Common myeloid progenitor, CD34-positive (primary cell): ENCODE data around the gene TSACC.

ENCODE experiments used
- CTCF ChIA-PET: fragments of 350-600 bp; sonication (Branson Sonifier 250); formaldehyde crosslinking; loops from one replicate; lab custom pipeline; 2021; ENCODE audit warnings: antibody characterized with exemption; lab: Charles Lee
- POLR2A ChIA-PET: fragments of 350-600 bp; sonication (Branson Sonifier 250); formaldehyde crosslinking; loops from one replicate; lab custom pipeline; 2021; ENCODE audit warnings: antibody characterized with exemption; lab: Charles Lee
- DNase-seq, 3 donors: peaks; one replicate each; pipeline versions ENCODE4 v3.0.0 to v3.0.0-alpha.2; 2013
- H3K27ac ChIP-seq, 2 experiments: 1 replicate in 1 of 2; 2 replicates in 1 of 2; pipeline ENCODE4 v1.7.0; 2013; ENCODE audit warnings: inconsistent platforms in 2 of 2, low read length in 2 of 2, mild to moderate bottlenecking in 2 of 2, low read depth in 1 of 2, moderate library complexity in 1 of 2; ENCODE audit not compliant: severe bottlenecking in 2 of 2, insufficient read depth in 1 of 2, poor library complexity in 1 of 2
- H3K27me3 ChIP-seq, 5 experiments: replicated peaks in 2 of 5; 1 replicate in 3 of 5; 2 replicates in 2 of 5; pipeline versions ENCODE4 v1.6.1 to v1.7.0; 2013; ENCODE audit warnings: low read length in 4 of 5, mild to moderate bottlenecking in 2 of 5, moderate library complexity in 2 of 5, inconsistent platforms in 1 of 5; ENCODE audit not compliant: insufficient read depth in 5 of 5, control insufficient read depth in 4 of 5
- H3K36me3 ChIP-seq, 4 experiments: 1 replicate in 2 of 4; 2 replicates in 2 of 4; pipeline versions ENCODE4 v1.6.1 to v1.7.0; 2013; ENCODE audit warnings: low read length in 3 of 4, control low read depth in 1 of 4, mild to moderate bottlenecking in 1 of 4; ENCODE audit not compliant: control insufficient read depth in 4 of 4, insufficient read depth in 4 of 4
- H3K4me1 ChIP-seq, 4 experiments: 1 replicate in 3 of 4; 2 replicates in 1 of 4; pipeline versions ENCODE4 v1.6.1 to v1.7.1; 2013; ENCODE audit warnings: low read length in 3 of 4, mild to moderate bottlenecking in 3 of 4, control low read depth in 1 of 4, inconsistent platforms in 1 of 4, moderate library complexity in 1 of 4; ENCODE audit not compliant: control insufficient read depth in 4 of 4, insufficient read depth in 4 of 4; ENCODE audit errors: control extremely low read depth in 1 of 4
- H3K4me3 ChIP-seq, 7 experiments: 1 replicate in 4 of 7; 2 replicates in 3 of 7; pipeline versions ENCODE4 v1.5.1 to v1.7.0; 2013; ENCODE audit warnings: mild to moderate bottlenecking in 7 of 7, low read length in 6 of 7, moderate library complexity in 6 of 7, inconsistent platforms in 2 of 7, low read depth in 2 of 7, control low read depth in 1 of 7; ENCODE audit not compliant: insufficient read depth in 4 of 7, control insufficient read depth in 1 of 7; ENCODE audit errors: extremely low read depth in 1 of 7
- H3K9me3 ChIP-seq, 5 experiments: 1 replicate in 4 of 5; 2 replicates in 1 of 5; pipeline versions ENCODE4 v1.6.1 to v1.7.1; 2013; ENCODE audit warnings: low read length in 4 of 5, mild to moderate bottlenecking in 2 of 5, inconsistent platforms in 1 of 5, low read depth in 1 of 5, moderate library complexity in 1 of 5; ENCODE audit not compliant: control insufficient read depth in 4 of 5, insufficient read depth in 2 of 5; ENCODE audit errors: control extremely low read depth in 1 of 5
- WGBS: methylation state at CpG from one replicate; pipeline ENCODE4 v1.1.5; 2013; ENCODE audit not compliant: insufficient coverage; 5-methylcytosine and 5-hydroxymethylcytosine counted together

Gene TSACC

DNA sequence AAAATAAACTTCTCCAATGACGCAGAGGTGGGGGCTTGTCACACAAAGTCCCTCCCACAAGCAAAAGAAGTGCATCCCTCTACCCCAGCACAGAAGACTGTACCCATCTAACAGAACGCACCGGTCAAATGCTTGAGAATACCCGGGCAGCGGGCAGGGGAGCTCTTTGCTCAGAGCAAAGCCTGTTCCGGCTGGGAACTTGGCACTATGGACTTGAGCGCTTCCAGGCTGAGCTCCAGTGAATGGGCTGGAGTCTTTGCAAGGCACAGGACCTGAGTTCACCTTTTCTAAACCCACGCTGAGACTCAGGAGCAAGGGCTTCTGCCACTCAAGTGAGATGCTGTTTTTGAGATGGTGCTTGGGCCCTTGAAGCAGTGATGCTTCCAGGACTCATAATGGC lies 51.0 kb downstream of the TSACC start:
- Histone ChIP-seq H3K4me1 (peaks cover under 1 to 23% (median 18%) of the 10 kb centered on the region in 4 experiments), H3K27ac (no peak overlapping the region), H3K27me3 (peaks cover 0 to 60% (median 13%) of the 10 kb centered on the region in 5 experiments), H3K36me3 (no peaks in the 10 kb centered on the region), H3K9me3 (no peaks in the 10 kb centered on the region), H3K4me3 (no peak overlapping the region)
- POLR2A ChIA-PET = no interaction called here
- no peak for DNase-seq
- 100% methylated on average over 7 of the region's 8 CpGs for WGBS
- CTCF ChIA-PET = interaction anchor here (1.0 to 9.4 kb wide), 11 partner anchors 8 to 61 kb away, joined by 3 to 98 read pairs (median 5); no protein-coding TSS in a partner anchor

DNA sequence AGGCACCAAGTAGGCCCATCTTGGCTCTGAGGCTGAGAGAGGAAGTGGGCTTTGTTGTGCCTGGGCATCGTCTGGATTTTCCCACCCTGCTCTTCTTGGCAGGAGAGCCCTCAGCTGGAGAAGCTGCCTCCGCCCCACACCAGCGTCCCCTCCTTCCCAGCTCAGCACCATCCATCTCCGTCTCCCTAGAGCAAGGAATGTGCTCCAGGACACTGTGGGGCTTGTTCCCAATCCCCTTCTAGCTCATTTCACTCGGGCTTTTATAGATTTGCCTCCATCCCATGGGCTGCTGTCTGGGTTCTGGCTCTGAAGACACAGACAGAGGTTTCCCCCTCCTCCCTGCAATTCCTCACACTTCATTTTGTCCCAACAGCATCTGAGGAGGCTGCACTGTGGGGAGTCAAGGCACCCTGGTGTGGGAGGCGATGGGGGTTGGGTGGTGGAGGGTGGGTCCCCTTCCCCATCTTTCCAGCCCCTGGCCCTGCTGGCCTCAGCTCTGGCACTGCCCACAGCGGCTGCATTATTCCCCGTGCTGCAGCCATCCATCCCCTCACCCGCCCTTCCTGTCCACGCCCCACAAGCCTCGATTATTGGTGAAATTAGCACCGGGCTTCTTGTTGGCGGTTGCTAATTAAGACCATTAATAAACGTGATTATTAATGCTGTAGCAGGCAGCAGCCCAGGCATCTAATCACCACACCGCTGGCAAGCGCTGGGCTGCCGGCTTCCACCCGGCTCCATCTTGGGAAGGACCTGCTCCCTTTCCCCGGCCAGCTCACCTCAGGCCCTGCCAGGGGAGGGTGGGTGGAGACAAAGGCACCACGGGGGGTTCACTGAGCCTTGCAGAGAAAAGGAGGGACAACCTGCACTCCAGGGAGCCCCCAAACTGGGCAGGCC lies 52.4 kb downstream of the TSACC start:
- no peak overlapping the region for H3K27ac ChIP-seq
- H3K4me3 ChIP-seq = no peak overlapping the region
- DNase-seq = no peak
- no peaks in the 10 kb centered on the region for H3K36me3 ChIP-seq
- H3K27me3 ChIP-seq = peaks cover 0 to 60% (median 13%) of the 10 kb centered on the region in 5 experiments
- H3K9me3 ChIP-seq = no peaks in the 10 kb centered on the region
- H3K4me1 ChIP-seq = peaks cover 0 to 17% (median 17%) of the 10 kb centered on the region in 4 experiments
- 84% methylated on average over 16 of the region's 20 CpGs for WGBS
- POLR2A ChIA-PET = interaction anchor here (0.6 kb wide), 1 partner anchor 54 kb away, joined by 4 read pairs; no protein-coding TSS in a partner anchor
- CTCF ChIA-PET = interaction anchor here (0.6 to 9.4 kb wide), 10 partner anchors 10 to 312 kb away, joined by 3 to 98 read pairs (median 4); no protein-coding TSS in a partner anchor

DNA sequence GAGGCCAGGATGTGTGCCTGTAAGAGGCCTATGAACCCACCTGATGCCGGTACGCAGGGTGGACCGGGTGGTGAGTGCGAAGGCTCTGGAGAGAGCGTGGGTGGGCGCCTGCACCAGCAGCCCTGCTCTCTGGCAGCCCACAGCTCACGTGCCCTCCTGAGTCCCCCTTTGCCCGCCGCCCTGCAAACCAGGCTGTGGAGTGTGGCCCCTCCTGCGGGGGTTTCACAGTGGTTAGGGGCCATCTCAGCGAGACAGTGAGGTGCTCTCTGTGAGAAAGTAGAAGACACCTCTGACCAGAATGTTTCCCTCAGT lies 53.0 kb downstream of the TSACC start:
- Histone ChIP-seq H3K27me3 (peaks cover 0 to 57% (median 13%) of the 10 kb centered on the region in 5 experiments), H3K4me1 (peaks cover 0 to 14% (median 12%) of the 10 kb centered on the region in 4 experiments), H3K27ac (no peak overlapping the region), H3K4me3 (no peak overlapping the region), H3K9me3 (no peaks in the 10 kb centered on the region), H3K36me3 (no peaks in the 10 kb centered on the region)
- no peak for DNase-seq
- POLR2A ChIA-PET = no interaction called here
- CTCF ChIA-PET = interaction anchor here (1.0 to 2.9 kb wide), 2 partner anchors 24 to 54 kb away, joined by 3 to 18 read pairs; no protein-coding TSS in a partner anchor
- WGBS = 98% methylated on average over 5 of the region's 11 CpGs

DNA sequence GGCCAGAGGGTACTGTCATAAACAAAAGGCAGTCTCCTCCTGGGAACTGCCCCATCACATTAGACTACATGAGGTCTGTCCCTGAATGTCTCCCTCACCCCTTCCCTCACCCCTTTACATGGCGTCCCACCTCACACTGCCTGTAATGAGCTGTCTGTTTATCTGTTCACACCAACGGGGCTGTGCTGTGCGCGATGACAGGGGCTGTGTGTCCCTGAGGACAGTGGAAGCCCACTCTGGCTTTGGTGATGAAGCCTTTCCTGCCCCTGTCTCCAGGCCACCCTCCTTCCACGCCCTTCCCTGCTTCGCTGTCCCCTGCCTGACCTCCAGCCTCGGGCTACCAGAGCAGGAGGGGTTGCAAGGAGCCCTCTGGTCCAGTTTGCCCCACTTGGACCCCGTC lies 53.4 kb downstream of the TSACC start:
- H3K9me3 ChIP-seq = no peaks in the 10 kb centered on the region
- H3K36me3 ChIP-seq = no peaks in the 10 kb centered on the region
- H3K4me3 ChIP-seq = no peak overlapping the region
- 85% methylated on average over 8 of the region's 8 CpGs for WGBS
- ChIA-PET POLR2A (no interaction called here), CTCF (interaction anchor here (1.0 kb wide), 1 partner anchor 23 kb away, joined by 3 read pairs; no protein-coding TSS in a partner anchor)
- DNase-seq = no peak
- peaks cover 0 to 14% (median 12%) of the 10 kb centered on the region in 4 experiments for H3K4me1 ChIP-seq
- no peak overlapping the region for H3K27ac ChIP-seq
- H3K27me3 ChIP-seq = peaks cover 0 to 53% (median 11%) of the 10 kb centered on the region in 5 experiments

DNA sequence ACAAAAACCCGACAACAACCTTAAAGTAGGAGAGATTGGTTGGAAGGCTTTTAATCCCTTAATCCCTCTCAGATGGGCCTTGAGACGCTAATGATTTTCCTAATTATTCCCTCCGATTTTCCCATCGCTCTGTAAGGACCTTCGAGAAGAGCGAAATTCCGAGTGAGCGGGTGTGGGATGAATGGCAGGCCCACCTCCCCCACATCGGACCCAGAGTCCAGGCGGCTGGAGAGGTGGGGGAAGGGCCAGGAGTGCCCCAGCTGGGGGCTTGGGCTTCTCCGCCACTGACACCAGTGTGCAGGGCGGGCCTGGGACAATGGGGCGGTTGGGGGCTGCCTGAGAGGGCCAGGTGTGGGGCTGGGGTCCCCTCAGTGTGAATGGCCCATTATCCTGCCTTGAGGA lies 54.1 kb downstream of the TSACC start:
- Histone ChIP-seq H3K36me3 (no peaks in the 10 kb centered on the region), H3K9me3 (no peaks in the 10 kb centered on the region), H3K4me3 (no peak overlapping the region), H3K27ac (no peak overlapping the region), H3K4me1 (peaks cover 0 to 13% (median 12%) of the 10 kb centered on the region in 4 experiments), H3K27me3 (peaks cover 0 to 46% (median 9%) of the 10 kb centered on the region in 5 experiments)
- no peak for DNase-seq
- WGBS = 92% methylated on average over 12 of the region's 13 CpGs
- ChIA-PET POLR2A (no interaction called here), CTCF (interaction anchor here (0.7 to 1.6 kb wide), 2 partner anchors 50 to 53 kb away, joined by 3 to 10 read pairs; no protein-coding TSS in a partner anchor)

DNA sequence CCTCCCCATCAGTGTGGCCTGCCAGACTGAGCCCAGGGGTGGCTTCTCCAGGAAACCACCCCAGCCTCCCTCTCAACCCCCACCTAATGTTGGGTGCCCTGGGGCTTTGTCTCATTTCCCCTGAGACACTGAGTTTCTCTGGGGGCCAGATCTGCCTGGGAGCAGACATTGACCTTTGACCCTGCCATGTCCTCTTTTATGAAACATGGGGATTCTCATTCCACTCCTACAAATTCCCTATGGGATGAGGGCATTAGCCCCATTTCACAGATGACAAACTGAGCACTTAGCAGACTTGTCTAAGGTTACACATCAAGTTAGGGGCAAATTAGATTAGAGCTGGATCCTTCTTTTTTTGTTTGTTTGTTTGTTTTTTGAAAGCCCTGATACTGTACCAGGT lies 54.8 kb downstream of the TSACC start:
- CTCF ChIA-PET = interaction anchor here (0.8 to 1.6 kb wide), 3 partner anchors 8 to 82 kb away, joined by 3 to 10 read pairs (median 6); no protein-coding TSS in a partner anchor
- H3K4me3 ChIP-seq = no peak overlapping the region
- no peaks in the 10 kb centered on the region for H3K9me3 ChIP-seq
- POLR2A ChIA-PET = no interaction called here
- peaks cover 0 to 7% (median 6%) of the 10 kb centered on the region in 4 experiments for H3K4me1 ChIP-seq
- no peak overlapping the region for H3K27ac ChIP-seq
- DNase-seq = no peak
- no peaks in the 10 kb centered on the region for H3K36me3 ChIP-seq
- H3K27me3 ChIP-seq = peaks cover 0 to 39% (median 9%) of the 10 kb centered on the region in 5 experiments

DNA sequence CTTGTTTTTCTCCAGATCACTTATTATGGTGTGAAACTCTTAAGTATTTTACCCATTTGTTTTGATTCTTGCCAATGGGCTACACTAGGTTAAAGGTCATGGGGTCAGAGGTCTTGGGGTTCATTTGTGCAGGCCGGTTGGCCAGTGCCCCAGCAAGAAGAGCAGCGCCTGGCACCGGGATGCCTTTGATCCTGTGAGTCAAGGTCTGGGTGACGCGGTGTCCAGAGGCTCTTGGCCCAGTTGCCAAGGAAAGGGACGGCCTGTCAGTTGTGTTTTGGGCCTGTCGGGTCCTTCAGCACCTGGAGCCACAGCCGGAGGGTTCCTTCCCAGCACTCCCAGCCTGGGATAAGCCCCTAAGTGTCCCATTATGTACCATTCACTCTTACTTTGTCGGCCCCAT lies 55.8 kb downstream of the TSACC start:
- DNase-seq = no peak
- H3K4me1 ChIP-seq = no peaks in the 10 kb centered on the region
- 94% methylated on average over 5 of the region's 9 CpGs for WGBS
- H3K4me3 ChIP-seq = no peak overlapping the region
- ChIA-PET POLR2A (no interaction called here), CTCF (interaction anchor here (1.0 to 4.3 kb wide), 5 partner anchors 8 to 51 kb away, joined by 3 to 32 read pairs (median 6); no protein-coding TSS in a partner anchor)
- H3K27me3 ChIP-seq = peaks cover 0 to 30% (median 7%) of the 10 kb centered on the region in 5 experiments
- H3K9me3 ChIP-seq = no peaks in the 10 kb centered on the region
- H3K27ac ChIP-seq = no peak overlapping the region
- no peaks in the 10 kb centered on the region for H3K36me3 ChIP-seq
